ENCODE results near the gene LRRC8E.
A peak's percentile ranks its signal among the peaks of the same experiment; 100 is the strongest.

LRRC8E gene

DNA sequence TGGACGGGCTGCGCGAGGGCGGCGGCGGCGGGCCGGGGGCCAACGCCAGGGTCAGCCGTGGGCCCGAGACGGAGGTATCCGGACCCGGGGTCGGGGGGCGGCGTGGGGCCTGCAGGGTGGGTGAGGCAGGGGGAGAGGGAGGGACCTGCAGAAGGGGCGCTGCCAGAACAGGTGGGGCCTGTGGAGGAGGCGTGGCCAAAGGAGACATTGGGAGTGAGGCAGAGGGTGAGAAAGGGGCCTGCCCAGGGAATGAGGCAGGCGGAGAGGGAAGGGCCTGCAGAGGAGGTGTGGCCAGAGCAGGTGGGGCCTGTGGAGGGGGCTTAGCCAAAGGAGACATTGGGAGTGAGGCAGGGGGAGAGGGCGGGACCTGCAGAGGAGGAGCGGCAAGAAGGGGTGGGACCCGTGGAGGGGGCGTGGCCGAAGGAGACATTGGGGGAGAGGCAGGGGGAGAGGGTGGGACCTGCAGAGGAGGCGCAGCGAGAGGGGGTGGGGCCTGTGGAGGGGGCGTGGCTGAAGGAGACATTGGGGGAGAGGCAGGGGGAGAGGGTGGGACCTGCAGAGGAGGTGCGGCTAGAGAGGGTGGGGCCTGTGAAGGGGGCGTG is 18.3 kb upstream of the LRRC8E start:
- H3K4me1 ChIP-seq (ENCODE audit: control insufficient read depth, insufficient read depth, low read length, poor library complexity, severe bottlenecking), result peaks cover 10% of the 10 kb centered on the region
- peak overlapping the region; percentile 11 for H3K4me3 ChIP-seq (ENCODE audit: extremely low read depth, insufficient read depth, low read length, poor library complexity, severe bottlenecking)
- no peaks in the 10 kb centered on the region for H3K36me3 ChIP-seq (ENCODE audit: control insufficient read depth, insufficient read depth, low read length)
- no peaks in the 10 kb centered on the region for H3K9me3 ChIP-seq (ENCODE audit: control insufficient read depth, low read length)
- WGBS, 2 experiments (ENCODE audit: insufficient coverage in 2 of 2), result 64 to 72% methylated on average over 9 to 26 of the region's 30 CpGs
- H3K27ac ChIP-seq (ENCODE audit: low read depth, low read length, severe bottlenecking), result no peak overlapping the region

DNA sequence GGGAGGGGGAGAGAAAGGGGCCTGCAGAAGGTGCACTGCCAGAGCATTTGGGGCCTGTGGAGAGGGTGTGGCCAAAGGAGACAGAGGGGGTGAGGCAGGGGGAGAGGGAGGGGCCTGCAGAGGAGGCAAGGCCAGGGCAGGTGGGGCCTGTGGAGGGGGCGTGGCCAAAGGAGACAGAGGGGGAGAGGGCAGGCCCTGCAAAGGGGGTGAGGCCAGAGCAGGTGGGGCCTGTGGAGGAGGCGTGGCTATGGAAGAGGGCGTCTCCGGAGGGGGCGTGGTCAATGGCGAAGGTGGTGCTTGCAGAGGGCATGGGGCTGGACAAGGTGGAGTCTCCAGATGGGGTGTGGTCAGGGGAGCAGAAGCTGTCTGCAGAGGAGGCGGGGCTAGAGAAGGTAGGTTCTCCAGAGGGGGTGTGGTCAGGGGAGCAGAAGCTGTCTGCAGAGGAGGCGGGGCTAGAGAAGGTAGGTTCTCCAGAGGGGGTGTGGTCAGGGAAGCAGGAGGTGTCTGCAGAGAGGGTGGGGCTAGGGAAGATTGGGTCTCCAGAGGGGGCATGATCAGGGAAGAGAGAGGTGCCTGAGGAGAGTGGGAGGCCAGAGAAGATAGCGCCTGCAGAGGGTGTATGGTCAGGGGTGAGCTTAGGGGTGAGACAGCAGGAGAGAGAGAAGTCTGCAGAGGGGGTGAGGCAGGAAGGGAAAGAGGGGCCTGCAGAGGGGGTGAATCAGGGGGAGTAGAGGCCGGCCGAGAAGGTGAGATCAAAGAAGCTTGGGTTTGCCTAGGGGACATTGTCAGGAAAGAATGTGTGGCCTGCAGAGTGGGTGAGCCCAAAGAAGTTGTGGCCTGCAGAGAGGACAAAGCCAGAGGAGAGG is 17.5 kb upstream of the LRRC8E start:
- peak overlapping the region; percentile 20 for H3K4me3 ChIP-seq (ENCODE audit: extremely low read depth, insufficient read depth, low read length, poor library complexity, severe bottlenecking)
- WGBS, 2 experiments (ENCODE audit: insufficient coverage in 2 of 2), result 62 to 66% methylated on average over 5 to 6 of the region's 11 CpGs
- peak overlapping the region; percentile 91 for H3K27ac ChIP-seq (ENCODE audit: low read depth, low read length, severe bottlenecking)
- no peaks in the 10 kb centered on the region for H3K36me3 ChIP-seq (ENCODE audit: control insufficient read depth, insufficient read depth, low read length)
- H3K9me3 ChIP-seq (ENCODE audit: control insufficient read depth, low read length), result no peaks in the 10 kb centered on the region
- H3K4me1 ChIP-seq (ENCODE audit: control insufficient read depth, insufficient read depth, low read length, poor library complexity, severe bottlenecking), result peaks cover 10% of the 10 kb centered on the region

DNA sequence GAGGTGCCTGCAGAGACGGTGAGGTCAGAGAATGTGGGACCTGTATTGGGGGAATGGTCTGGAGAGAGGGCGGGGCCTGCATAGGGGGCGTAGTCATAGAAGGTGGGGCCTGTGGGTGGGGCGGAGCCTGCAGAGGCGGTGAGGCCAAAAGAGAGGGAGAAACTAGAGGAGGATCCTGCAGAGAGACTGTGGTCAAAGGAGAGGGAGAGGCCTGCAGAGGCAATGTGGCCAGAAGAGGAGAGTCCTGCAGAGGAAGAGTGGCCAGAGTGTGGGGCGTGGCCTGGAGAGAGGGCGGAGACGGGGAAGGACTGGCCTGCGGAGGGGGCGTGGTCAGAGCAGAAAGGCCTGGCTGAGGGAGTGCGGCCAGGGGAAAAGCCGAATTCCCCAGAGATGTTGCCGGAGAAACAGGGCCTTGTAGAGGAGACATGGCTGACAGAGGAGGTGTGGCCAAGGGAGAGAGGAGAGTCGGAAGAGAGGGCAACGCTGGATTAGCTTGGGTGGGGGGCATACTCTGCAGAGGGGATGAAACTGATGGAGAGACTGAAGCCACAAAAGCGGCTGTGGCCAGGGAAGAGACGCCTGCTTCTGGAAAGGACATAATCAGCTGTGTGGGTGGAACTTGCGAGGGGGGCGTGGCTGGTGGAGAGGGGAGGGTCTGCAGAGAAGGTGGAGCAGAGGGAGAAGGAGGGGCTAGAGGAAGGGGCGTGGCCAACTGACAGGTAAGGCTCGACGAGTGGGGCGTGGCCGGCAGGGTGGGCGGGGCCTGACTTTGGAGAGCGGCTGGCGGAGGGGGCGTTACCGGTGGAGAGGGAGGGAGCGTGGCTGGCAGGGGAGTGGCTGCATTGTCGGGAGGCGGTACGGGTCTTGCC is 16.6 kb upstream of the LRRC8E start:
- WGBS, 2 experiments (ENCODE audit: insufficient coverage in 2 of 2), result 8 to 9% methylated on average over 30 to 31 of the region's 33 CpGs
- H3K4me1 ChIP-seq (ENCODE audit: control insufficient read depth, insufficient read depth, low read length, poor library complexity, severe bottlenecking), result peaks cover 10% of the 10 kb centered on the region
- peak overlapping the region; percentile 20 for H3K4me3 ChIP-seq (ENCODE audit: extremely low read depth, insufficient read depth, low read length, poor library complexity, severe bottlenecking)
- no peaks in the 10 kb centered on the region for H3K36me3 ChIP-seq (ENCODE audit: control insufficient read depth, insufficient read depth, low read length)
- H3K27ac ChIP-seq (ENCODE audit: low read depth, low read length, severe bottlenecking), result peak overlapping the region; percentile 91
- no peaks in the 10 kb centered on the region for H3K9me3 ChIP-seq (ENCODE audit: control insufficient read depth, low read length)

DNA sequence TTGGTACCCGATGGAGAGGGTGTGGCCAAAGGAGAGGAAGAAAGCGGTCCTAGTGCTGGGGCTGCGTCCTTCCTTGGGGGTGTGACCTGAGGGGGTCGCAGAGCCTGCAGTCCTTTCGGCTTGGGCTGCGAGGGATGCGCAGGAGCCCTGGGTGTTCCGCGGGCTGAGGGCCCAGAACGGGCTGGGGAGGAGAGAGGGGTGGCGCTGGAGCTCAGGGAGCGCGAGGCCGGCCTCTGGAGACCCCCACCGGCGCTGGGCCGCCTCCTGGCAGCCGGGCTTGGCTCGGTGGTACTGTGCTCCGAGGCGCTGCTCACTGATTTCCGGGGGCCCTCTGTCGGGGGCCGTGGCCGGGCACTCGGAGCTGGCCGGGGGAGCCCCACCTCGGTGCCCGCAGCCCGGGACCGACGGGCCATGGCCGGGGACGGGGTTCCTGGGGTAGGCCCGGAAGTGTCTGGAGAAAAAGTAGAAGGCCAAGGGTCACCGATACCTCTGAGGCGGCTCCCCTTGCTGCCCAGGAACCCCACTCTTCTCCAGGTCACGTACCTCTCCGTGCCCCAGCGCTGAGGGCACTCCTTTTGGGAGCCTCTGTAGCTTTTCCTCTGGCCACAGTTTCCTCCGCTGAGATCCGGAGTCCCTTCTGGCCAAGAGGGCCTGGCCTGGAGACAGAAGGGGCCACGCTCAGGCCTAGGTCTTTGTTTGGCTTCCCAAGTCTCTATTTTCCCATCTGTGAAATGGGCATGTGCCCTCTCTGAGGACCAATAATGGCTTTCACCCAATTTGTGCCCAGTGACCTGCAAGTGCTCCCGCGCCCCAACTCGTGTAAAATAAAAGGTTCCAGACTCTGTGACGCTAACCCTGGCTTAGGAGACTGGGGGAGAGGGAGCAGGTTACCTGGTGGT is 15.8 kb upstream of the LRRC8E start:
- peaks cover 10% of the 10 kb centered on the region for H3K4me1 ChIP-seq (ENCODE audit: control insufficient read depth, insufficient read depth, low read length, poor library complexity, severe bottlenecking)
- H3K27ac ChIP-seq (ENCODE audit: low read depth, low read length, severe bottlenecking), result no peak overlapping the region
- no peaks in the 10 kb centered on the region for H3K9me3 ChIP-seq (ENCODE audit: control insufficient read depth, low read length)
- H3K36me3 ChIP-seq (ENCODE audit: control insufficient read depth, insufficient read depth, low read length), result no peaks in the 10 kb centered on the region
- WGBS, 2 experiments (ENCODE audit: insufficient coverage in 2 of 2), result 47 to 54% methylated on average over 39 to 46 of the region's 47 CpGs
- H3K4me3 ChIP-seq (ENCODE audit: extremely low read depth, insufficient read depth, low read length, poor library complexity, severe bottlenecking), result peak overlapping the region; percentile 20

DNA sequence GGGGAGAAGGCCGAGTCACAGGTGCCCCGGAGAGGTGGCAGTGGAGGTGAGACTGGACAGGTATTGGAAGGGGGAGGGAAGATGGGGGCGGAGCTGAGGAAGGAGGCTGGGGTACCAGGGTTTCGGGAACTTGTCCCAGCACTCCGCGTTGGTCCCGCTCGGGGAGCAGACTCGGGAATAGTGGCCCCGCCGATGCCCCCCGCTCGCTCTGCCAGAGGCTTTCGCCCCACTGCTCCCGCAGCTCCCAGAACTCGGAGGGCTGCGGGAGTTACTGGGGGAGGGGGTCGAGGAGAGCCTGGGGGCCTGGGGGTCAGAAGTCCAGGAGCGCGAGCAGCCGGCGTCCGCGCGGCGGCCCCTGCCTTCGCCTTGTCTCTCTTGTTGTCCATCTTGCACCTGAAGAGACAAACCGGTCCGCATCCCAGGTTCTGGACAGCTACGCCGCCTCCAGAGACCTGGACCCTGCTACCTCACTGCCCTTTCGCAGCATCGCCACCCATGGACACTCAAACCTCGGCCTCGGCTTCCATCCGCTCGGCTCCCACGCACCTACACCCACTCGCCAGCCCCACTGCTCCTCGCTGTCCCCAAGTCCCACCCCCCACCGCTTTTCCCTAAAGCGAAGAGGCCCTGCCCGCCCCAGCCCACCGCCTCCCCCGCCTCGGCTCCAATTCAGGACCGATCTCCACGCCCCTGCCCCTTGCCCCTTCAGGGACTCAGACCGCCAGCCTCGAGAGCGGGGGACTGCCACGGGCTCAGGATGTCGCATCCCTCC is 14.8 kb upstream of the LRRC8E start:
- Histone ChIP-seq H3K36me3 (ENCODE audit: control insufficient read depth, insufficient read depth, low read length) (no peaks in the 10 kb centered on the region), H3K9me3 (ENCODE audit: control insufficient read depth, low read length) (no peaks in the 10 kb centered on the region), H3K4me3 (ENCODE audit: extremely low read depth, insufficient read depth, low read length, poor library complexity, severe bottlenecking) (peak overlapping the region; percentile 39), H3K4me1 (ENCODE audit: control insufficient read depth, insufficient read depth, low read length, poor library complexity, severe bottlenecking) (peaks cover 10% of the 10 kb centered on the region), H3K27ac (ENCODE audit: low read depth, low read length, severe bottlenecking) (no peak overlapping the region)
- WGBS, 2 experiments (ENCODE audit: insufficient coverage in 2 of 2), result 19 to 39% methylated on average over 27 to 41 of the region's 53 CpGs

DNA sequence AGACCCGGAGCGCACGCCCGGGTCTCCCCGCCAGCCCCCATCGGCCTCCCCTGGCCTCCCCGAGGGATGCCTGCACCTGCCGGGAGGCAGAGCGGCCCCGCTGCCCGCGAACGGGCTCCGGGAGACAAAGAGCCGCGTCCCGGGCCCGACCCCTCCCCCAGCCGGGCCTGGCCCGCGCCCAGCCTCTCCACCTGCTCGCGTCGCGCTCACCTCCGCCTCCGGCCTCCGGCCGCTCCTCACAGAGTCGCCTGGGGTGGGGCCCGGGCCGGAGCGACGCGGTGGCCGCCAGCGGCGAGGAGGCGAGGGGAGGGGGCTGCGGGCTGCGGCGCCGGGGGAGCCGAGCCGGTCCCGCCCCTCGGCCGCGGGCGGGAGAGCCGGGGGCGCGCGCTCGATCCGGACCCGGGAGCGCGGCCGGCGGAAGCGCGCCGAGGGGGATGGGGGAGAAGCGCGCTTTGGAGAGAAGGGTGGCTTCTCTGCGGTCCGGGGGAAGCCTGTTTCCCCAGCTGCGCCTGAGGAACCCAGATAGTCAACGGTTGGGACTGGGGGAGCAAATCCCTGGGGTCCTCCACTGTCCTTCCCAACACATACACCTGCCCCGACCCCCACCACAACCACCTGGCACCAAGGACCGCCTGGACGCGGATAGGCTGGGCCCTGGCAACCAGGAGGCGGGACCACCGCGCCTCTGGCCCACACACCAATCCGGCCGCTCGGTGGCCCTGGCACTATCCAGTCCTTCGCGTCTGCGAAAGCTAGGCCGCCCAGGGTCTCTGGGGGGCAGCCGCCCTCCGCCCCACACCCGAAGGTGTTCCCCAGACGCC is 14.0 kb upstream of the LRRC8E start, which contains the start of gene PRR36:
TSS of gene PRR36 (minus strand) at position 315 of the 821 bp plus-strand sequence. CDS start 701 bp downstream, outside the sequence.
- H3K4me1 ChIP-seq (ENCODE audit: control insufficient read depth, insufficient read depth, low read length, poor library complexity, severe bottlenecking), result peaks cover 10% of the 10 kb centered on the region
- H3K27ac ChIP-seq (ENCODE audit: low read depth, low read length, severe bottlenecking), result no peak within 1 kb of the TSS
- peak within 1 kb of the TSS; percentile 39 for H3K4me3 ChIP-seq (ENCODE audit: extremely low read depth, insufficient read depth, low read length, poor library complexity, severe bottlenecking)
- WGBS, 2 experiments (ENCODE audit: insufficient coverage in 2 of 2), result 0% methylated on average over 69 to 70 of the region's 88 CpGs
- H3K9me3 ChIP-seq (ENCODE audit: control insufficient read depth, low read length), result no peaks in the 10 kb centered on the region
- no peaks in the 10 kb centered on the region for H3K36me3 ChIP-seq (ENCODE audit: control insufficient read depth, insufficient read depth, low read length)

DNA sequence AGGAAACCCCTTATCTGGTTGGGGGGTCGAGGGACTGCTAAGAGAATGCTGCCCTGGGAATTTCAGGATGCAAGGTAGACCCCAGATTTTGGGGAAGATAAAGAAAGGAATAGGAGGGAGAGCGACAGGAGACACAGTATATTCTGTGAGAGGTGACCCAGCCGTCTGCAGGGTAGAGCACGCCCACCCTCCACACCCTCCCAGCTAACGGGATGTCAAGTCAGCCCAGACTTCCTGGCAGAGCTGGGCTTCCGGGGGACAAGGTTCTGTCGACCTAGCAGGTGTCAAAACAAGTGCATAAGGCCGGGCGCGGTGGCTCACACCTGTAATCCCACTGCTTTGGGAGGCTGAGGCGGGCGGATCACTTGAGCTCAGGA is 13.4 kb upstream of the LRRC8E start:
- Histone ChIP-seq H3K4me3 (ENCODE audit: extremely low read depth, insufficient read depth, low read length, poor library complexity, severe bottlenecking) (peak overlapping the region; percentile 39), H3K27ac (ENCODE audit: low read depth, low read length, severe bottlenecking) (no peak overlapping the region), H3K36me3 (ENCODE audit: control insufficient read depth, insufficient read depth, low read length) (no peaks in the 10 kb centered on the region), H3K4me1 (ENCODE audit: control insufficient read depth, insufficient read depth, low read length, poor library complexity, severe bottlenecking) (peaks cover 10% of the 10 kb centered on the region), H3K9me3 (ENCODE audit: control insufficient read depth, low read length) (no peaks in the 10 kb centered on the region)
- WGBS, 2 experiments (ENCODE audit: insufficient coverage in 2 of 2), result 61 to 68% methylated on average over 9 to 12 of the region's 12 CpGs

DNA sequence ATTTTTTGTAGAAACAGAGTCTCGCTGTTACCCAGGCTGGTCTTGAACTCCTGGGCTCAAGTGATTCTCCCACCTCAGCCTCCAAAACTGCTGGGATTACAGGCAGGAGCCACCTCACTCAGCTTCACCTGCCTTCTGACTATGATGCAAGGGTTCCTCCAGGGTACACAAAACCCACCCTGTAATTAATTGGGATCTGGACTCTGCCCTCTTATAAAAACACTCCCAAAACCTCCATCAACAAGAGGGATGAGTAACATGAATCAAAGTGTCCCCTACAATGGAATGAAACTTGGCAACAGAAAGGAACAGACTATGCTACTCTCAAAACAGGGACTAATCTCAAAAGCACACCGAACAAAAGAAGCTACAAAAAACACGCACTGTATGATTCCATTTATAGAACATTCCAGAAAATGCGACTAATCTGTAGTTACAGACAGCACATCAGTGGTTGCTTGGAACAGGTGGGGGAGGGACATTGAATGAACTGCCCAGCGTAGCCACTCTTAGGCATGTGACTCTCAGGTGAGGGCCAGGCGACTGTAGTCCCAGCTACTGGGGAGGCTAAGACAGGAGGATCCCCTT is 11.0 kb upstream of the LRRC8E start:
- 84 to 88% methylated on average over 3 to 5 of the region's 6 CpGs for WGBS, 2 experiments (ENCODE audit: insufficient coverage in 2 of 2)
- Histone ChIP-seq H3K4me3 (ENCODE audit: extremely low read depth, insufficient read depth, low read length, poor library complexity, severe bottlenecking) (no peak overlapping the region), H3K9me3 (ENCODE audit: control insufficient read depth, low read length) (no peaks in the 10 kb centered on the region), H3K27ac (ENCODE audit: low read depth, low read length, severe bottlenecking) (no peak overlapping the region), H3K4me1 (ENCODE audit: control insufficient read depth, insufficient read depth, low read length, poor library complexity, severe bottlenecking) (peaks cover 3% of the 10 kb centered on the region), H3K36me3 (ENCODE audit: control insufficient read depth, insufficient read depth, low read length) (no peaks in the 10 kb centered on the region)
